ENCODE results near the gene E2F2. TPM values are rescaled to one million over a fixed set of nuclear protein-coding genes. Genes with fewer than 3 reads are reported as not detected.

Gene E2F2
- total RNA-seq, 1 experiment from 2014 or later = 5.1 TPM

- Histone ChIP-seq H3K27ac (ENCODE audit: insufficient read length, low read depth, low read length) (no peak overlapping the region), H3K9ac (ENCODE audit: extremely low read depth, insufficient read length, low read length) (no peak overlapping the region), H4K91ac (ENCODE audit: insufficient read length, low read depth, low read length) (no peak overlapping the region), H3K23me2 (ENCODE audit: insufficient read length, low read depth, low read length, poor library complexity, severe bottlenecking) (no peaks in the 10 kb centered on the region), H3T11ph (ENCODE audit: low read length) (no peak overlapping the region), H2AK5ac (ENCODE audit: insufficient read length, low read length) (no peak overlapping the region), H2AFZ (ENCODE audit: low read length) (no peak overlapping the region), H2BK20ac (ENCODE audit: low read depth, low read length, poor library complexity, severe bottlenecking) (no peak overlapping the region), H3K4ac (ENCODE audit: low read depth, low read length) (no peak overlapping the region), H3K18ac (ENCODE audit: insufficient read length, low read depth, low read length) (no peak overlapping the region), H4K20me1 (ENCODE audit: control insufficient read depth, insufficient read depth, insufficient read length) (no peaks in the 10 kb centered on the region), H3K9me3 (ENCODE audit: control insufficient read depth, low read depth, low read length) (no peaks in the 10 kb centered on the region), H4K8ac (replicated peaks; ENCODE audit: insufficient read length, low read depth, low read length) (no peak overlapping the region), H3K79me1 (ENCODE audit: insufficient read depth, low read depth, low read length, poor library complexity, severe bottlenecking) (no peaks in the 10 kb centered on the region), H3K23ac (ENCODE audit: insufficient read length, low read depth, low read length) (no peak overlapping the region), H2BK12ac (ENCODE audit: insufficient read length, low read depth, low read length) (no peak overlapping the region), H4K5ac (ENCODE audit: insufficient read length, low read depth, low read length) (no peak overlapping the region), H3K14ac (ENCODE audit: insufficient read depth, low read length) (no peak overlapping the region), H3K27me3 (ENCODE audit: insufficient read depth, low read length) (no peaks in the 10 kb centered on the region), H3K4me1 (ENCODE audit: insufficient read depth, low read length) (no peaks in the 10 kb centered on the region), H3K56ac (ENCODE audit: insufficient read length, low read depth, low read length) (no peak overlapping the region), H2BK15ac (ENCODE audit: low read depth, low read length) (no peak overlapping the region), H3K79me2 (ENCODE audit: insufficient read depth, low read length) (no peaks in the 10 kb centered on the region), H2BK120ac (ENCODE audit: low read depth, low read length, poor library complexity, severe bottlenecking) (no peak overlapping the region), H2BK5ac (ENCODE audit: insufficient read length, low read length) (no peak overlapping the region), H3K4me2 (ENCODE audit: insufficient read depth, insufficient read length, low read length) (no peak overlapping the region)
- Mint-ChIP-seq H3K36me3 (ENCODE audit: insufficient read depth in 1 of 3, low read depth in 3 of 3) (no peaks in the 10 kb centered on the region; a peak in 1 of 7 replicates), H3K4me3 (no peak overlapping the region), H3K27ac (peak overlapping the region in 1 of 3 experiments; percentile 6; a peak in 2 of 7 replicates), H3K4me1 (peaks cover 0 to 10% of the 10 kb centered on the region in 2 experiments; a peak in 3 of 4 replicates), H3K9me3 (no peaks in the 10 kb centered on the region), H3K27me3 (ENCODE audit: low read depth) (no peaks in the 10 kb centered on the region; the same call in 1 of the 2 replicates)
- no CpG with 5 or more reads among the region's 12 CpGs for WGBS (ENCODE audit: extremely low coverage, insufficient read length, low lambda C conversion rate)
- TF ChIP-seq CTCF (conservative IDR thresholded peaks at IDR 0.05) = no peak
- no peak for DNase-seq
Measured at GRCh38 chr1:23470282-23471070, 60.6 kb downstream of the E2F2 start.
